Neural cell (in vitro differentiated cells): Measurements from ENCODE around the gene GABRR1. TPM values are rescaled to one million over a fixed set of nuclear protein-coding genes. Genes with fewer than 3 reads are reported as not detected.

Experiments
- H2AFZ ChIP-seq: fragments of 200-600, 300-800 bp; sonication (generic), shearing (Covaris generic); 2 replicates; pipeline ENCODE4 v1.6.0; 2014; ENCODE audit warnings: low read depth, mild to moderate bottlenecking, antibody characterized with exemption, low read length, moderate library complexity
- H3F3A ChIP-seq: fragments of 200-600 bp; shearing (Covaris generic); 2 replicates; pipeline ENCODE4 v1.6.1; 2016; ENCODE audit warnings: mild to moderate bottlenecking, moderate library complexity, mixed read lengths, antibody characterized with exemption, low read length; ENCODE audit not compliant: insufficient read depth, poor library complexity, severe bottlenecking
- H3K27ac ChIP-seq: fragments of 200-600, 300-800 bp; sonication (generic), shearing (Covaris generic); 2 replicates; pipeline ENCODE4 v1.5.1; 2014; ENCODE audit warnings: mild to moderate bottlenecking, low read length, moderate library complexity
- H3K27me3 ChIP-seq: fragments of 300-800, 200-600 bp; sonication (generic), shearing (Covaris generic); 2 replicates; pipeline ENCODE4 v1.6.0; 2014; ENCODE audit warnings: mild to moderate bottlenecking, low read depth, low read length, moderate library complexity; ENCODE audit not compliant: insufficient read depth
- H3K36me3 ChIP-seq: fragments of 300-800, 200-600 bp; sonication (generic), shearing (Covaris generic); 2 replicates; pipeline ENCODE4 v1.5.1; 2014; ENCODE audit warnings: mild to moderate bottlenecking, antibody characterized with exemption, low read length, moderate library complexity; ENCODE audit not compliant: insufficient read depth
- H3K4me2 ChIP-seq: fragments of 300-800, 200-600 bp; sonication (generic), shearing (Covaris generic); 2 replicates; pipeline ENCODE4 v1.6.0; 2014; ENCODE audit warnings: mild to moderate bottlenecking, low read length
- H3K4me3 ChIP-seq: fragments of 300-800, 200-600 bp; sonication (generic), shearing (Covaris generic); 2 replicates; pipeline ENCODE4 v1.5.1; 2014; ENCODE audit warnings: mild to moderate bottlenecking, low read length, moderate library complexity
- H3K79me2 ChIP-seq: fragments of 200-600 bp; shearing (Covaris generic); replicated peaks from 2 replicates; pipeline ENCODE4 v1.6.0; 2014; ENCODE audit warnings: mild to moderate bottlenecking, low read length, moderate library complexity; ENCODE audit not compliant: insufficient read depth
- H3K9ac ChIP-seq: fragments of 300-800, 200-600 bp; sonication (generic), shearing (Covaris generic); 2 replicates; pipeline ENCODE4 v1.6.1; 2016; ENCODE audit warnings: mild to moderate bottlenecking, low read length, mixed read lengths
- H3K9me2 ChIP-seq: fragments of 200-600 bp; shearing (Covaris generic); 2 replicates; pipeline ENCODE4 v1.6.1; 2016; ENCODE audit warnings: mild to moderate bottlenecking, low read length, mixed read lengths; ENCODE audit not compliant: insufficient read depth
- H3K9me3 ChIP-seq: fragments of 200-600, 300-800 bp; sonication (generic), shearing (Covaris generic); 2 replicates; pipeline ENCODE4 v1.6.1; 2016; ENCODE audit warnings: mild to moderate bottlenecking, mixed run types, low read length, moderate library complexity, mixed read lengths
- H4K20me1 ChIP-seq: fragments of 200-600 bp; shearing (Covaris generic); 2 replicates; pipeline ENCODE4 v1.6.1; 2016; ENCODE audit warnings: mild to moderate bottlenecking, mixed run types; ENCODE audit not compliant: insufficient read depth
- CTCF ChIP-seq: fragments of 450-650 bp; IDR thresholded peaks from 2 replicates; pipeline ENCODE4 v1.5.1; 2014; ENCODE audit warnings: antibody characterized with exemption, mild to moderate bottlenecking, moderate library complexity; ENCODE audit not compliant: poor library complexity, severe bottlenecking
- EP300 ChIP-seq: fragments of 450-650 bp; conservative IDR thresholded peaks from 2 replicates; pipeline ENCODE4 v1.6.1; 2014; ENCODE audit warnings: antibody characterized with exemption, mild to moderate bottlenecking, moderate library complexity; ENCODE audit not compliant: poor library complexity, severe bottlenecking
- EZH2 ChIP-seq: fragments of 200-600, 300-800 bp; shearing (Covaris generic), sonication (generic); IDR thresholded peaks from 2 replicates; pipeline ENCODE4 v1.6.1; 2014; ENCODE audit warnings: antibody characterized with exemption, low read length, borderline replicate concordance, mild to moderate bottlenecking; ENCODE audit not compliant: insufficient read depth, poor library complexity, severe bottlenecking
- MXI1 ChIP-seq: fragments of 450-650 bp; conservative IDR thresholded peaks from 2 replicates; pipeline ENCODE4 v1.6.1; 2014; ENCODE audit warnings: antibody characterized with exemption, mild to moderate bottlenecking; ENCODE audit not compliant: poor library complexity, severe bottlenecking
- POLR2AphosphoS5 ChIP-seq: IDR thresholded peaks from 2 replicates; pipeline ENCODE4 v1.6.1; 2012
- RAD21 ChIP-seq: fragments of 450-650 bp; conservative IDR thresholded peaks from 2 replicates; pipeline ENCODE4 v1.6.1; 2014; ENCODE audit warnings: antibody characterized with exemption, mild to moderate bottlenecking, moderate library complexity
- REST ChIP-seq: IDR thresholded peaks from 2 replicates; pipeline ENCODE4 v1.6.1; 2012; ENCODE audit warnings: borderline replicate concordance
- SMC3 ChIP-seq: fragments of 450-650 bp; conservative IDR thresholded peaks from 2 replicates; pipeline ENCODE4 v1.6.1; 2014; ENCODE audit warnings: antibody characterized with exemption, mild to moderate bottlenecking, moderate library complexity; ENCODE audit not compliant: poor library complexity
- TAF1 ChIP-seq: IDR thresholded peaks from 2 replicates; pipeline ENCODE4 v1.6.1; 2012; ENCODE audit warnings: low read depth
- polyA plus RNA-seq: library from polyadenylated mRNA; depleted of rRNA; stranded (reverse); fragments of >200 nt; gene quantifications from 2 replicates; pipeline ENCODE4 v1.2.3, GENCODE V29; 2014

The GABRR1 gene
- polyA plus RNA-seq, 1 donor from 2014 or later, result not detected

GRCh38 chr6:89197141-89197540 is 20.0 kb downstream of the GABRR1 start:
- no peak overlapping the region for H3K4me3 ChIP-seq
- H3K27ac ChIP-seq, result no peak overlapping the region
- H3K27me3 ChIP-seq, result no peaks in the 10 kb centered on the region
- no peak overlapping the region for H3K4me2 ChIP-seq
- no peaks in the 10 kb centered on the region for H3K36me3 ChIP-seq
- no peaks in the 10 kb centered on the region for H3K9me2 ChIP-seq
- H3K9ac ChIP-seq, result no peak overlapping the region
- no peak for TF ChIP-seq RAD21
- TF ChIP-seq POLR2AphosphoS5, result no peak
- TF ChIP-seq REST, result no peak
- TF ChIP-seq EZH2, result no peak
- TF ChIP-seq CTCF, result no peak
- no peak for TF ChIP-seq MXI1
- no peak for TF ChIP-seq EP300
- no peak for TF ChIP-seq TAF1
- TF ChIP-seq SMC3, result no peak
- H3K9me3 ChIP-seq, result no peaks in the 10 kb centered on the region
- no peaks in the 10 kb centered on the region for H3F3A ChIP-seq
- H2AFZ ChIP-seq, result no peak overlapping the region
- H3K79me2 ChIP-seq, result no peaks in the 10 kb centered on the region
- H4K20me1 ChIP-seq, result no peaks in the 10 kb centered on the region

GRCh38 chr6:89194559-89194958 is 22.6 kb downstream of the GABRR1 start:
- H3F3A ChIP-seq, result no peaks in the 10 kb centered on the region

More at GRCh38 chr6:89194559-89194958, 22.6 kb downstream of the GABRR1 start:
- Histone ChIP-seq H3K4me3 (no peak overlapping the region), H3K79me2 (no peaks in the 10 kb centered on the region), H3K9ac (no peak overlapping the region), H3K27me3 (no peaks in the 10 kb centered on the region), H4K20me1 (no peaks in the 10 kb centered on the region), H3K36me3 (no peaks in the 10 kb centered on the region), H3K27ac (no peak overlapping the region), H3K4me2 (no peak overlapping the region), H3K9me2 (no peaks in the 10 kb centered on the region), H2AFZ (no peak overlapping the region), H3K9me3 (no peaks in the 10 kb centered on the region)
- no peak for TF ChIP-seq EZH2
- TF ChIP-seq SMC3, result no peak
- no peak for TF ChIP-seq MXI1
- no peak for TF ChIP-seq POLR2AphosphoS5
- no peak for TF ChIP-seq REST
- no peak for TF ChIP-seq TAF1
- no peak for TF ChIP-seq RAD21
- TF ChIP-seq CTCF, result no peak
- no peak for TF ChIP-seq EP300
